GOT3 (cell line): ENCODE measurements around the gene MMS22L.
"Not testable (repeated sequence)": the region's sequence is repeated elsewhere in the genome, so short reads cannot be mapped to it uniquely, and the experiment has no call there.

Source experiments
- DNase-seq: peaks from one replicate; lab custom pipeline; 2025; ENCODE audit warnings: mixed read lengths; lab: John Stamatoyannopoulos, UW

MMS22L gene

DNA sequence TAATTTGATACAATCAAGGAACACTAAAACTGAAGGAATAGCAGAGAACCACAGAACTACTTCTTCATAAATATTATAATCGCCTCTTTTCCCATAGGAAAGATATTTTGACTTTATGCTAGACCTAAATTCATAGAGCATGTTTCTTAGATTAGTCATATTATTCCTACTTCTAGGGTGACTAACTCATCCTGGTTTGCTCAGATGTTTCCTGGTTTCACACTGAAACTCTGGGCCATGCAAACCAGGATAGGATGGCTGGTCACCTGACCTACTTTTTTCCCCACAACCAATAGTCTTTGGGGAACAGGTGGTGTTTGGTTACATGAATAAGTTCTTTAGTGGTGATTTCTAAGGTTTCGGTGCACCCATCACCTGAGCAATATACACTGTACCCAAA lies 42.8 kb downstream of the MMS22L start:
- DNase-seq, result no peak

DNA sequence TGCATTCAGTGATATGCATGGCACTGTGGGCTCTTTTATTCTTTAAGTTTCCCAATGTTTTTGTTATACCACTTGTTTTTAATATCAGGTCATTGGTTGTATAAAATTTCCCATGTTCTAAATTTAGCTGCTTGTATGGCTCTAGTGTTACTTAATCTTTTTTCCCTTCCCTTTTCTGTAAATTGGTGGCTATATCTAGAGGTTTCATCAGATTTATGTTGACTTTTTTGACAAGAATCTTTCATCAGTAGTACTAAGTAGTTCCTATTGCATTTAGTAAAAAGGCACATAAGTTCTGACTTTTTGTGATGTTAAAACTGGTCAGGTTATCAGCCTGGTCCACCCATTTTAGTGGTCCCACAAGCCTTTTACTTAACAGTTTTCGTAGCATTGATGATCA lies 51.1 kb downstream of the MMS22L start:
- no peak for DNase-seq

DNA sequence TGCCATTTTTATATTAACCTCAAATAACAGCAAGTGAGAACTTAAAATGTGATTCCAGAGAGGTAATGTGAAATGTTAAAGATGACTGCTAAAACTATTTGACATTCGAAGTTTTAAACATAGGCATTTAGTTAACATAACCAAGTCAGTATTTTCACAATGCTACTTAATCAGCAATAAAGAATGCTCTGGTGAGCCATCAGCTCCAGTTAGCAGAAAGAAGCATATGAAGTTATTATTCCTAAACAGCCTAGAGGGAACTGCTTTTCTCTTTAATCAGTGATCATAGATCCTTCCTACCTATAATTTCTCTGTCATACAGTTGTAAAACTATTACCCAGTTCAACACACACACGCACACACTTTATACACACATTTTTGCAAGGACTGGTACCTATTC lies 60.1 kb downstream of the MMS22L start:
- DNase-seq, result no peak

DNA sequence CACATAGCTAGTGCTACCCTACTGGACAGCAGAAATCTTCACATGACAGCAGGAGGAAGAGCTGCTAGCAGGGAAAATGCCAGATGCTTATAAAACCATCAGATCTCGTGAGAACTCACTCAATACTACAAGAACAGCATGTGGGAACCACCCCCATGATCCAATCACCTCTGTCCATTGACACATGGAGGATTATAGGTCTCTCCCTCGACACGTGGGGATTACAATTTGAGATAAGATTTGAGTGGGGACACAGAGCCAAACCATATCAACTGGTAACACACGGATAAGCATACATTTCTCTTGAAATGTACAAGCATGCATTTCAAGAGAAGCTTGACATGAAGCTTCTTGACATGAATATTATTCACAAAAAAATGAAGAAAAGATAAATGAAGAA lies 64.1 kb downstream of the MMS22L start:
- no peak for DNase-seq

DNA sequence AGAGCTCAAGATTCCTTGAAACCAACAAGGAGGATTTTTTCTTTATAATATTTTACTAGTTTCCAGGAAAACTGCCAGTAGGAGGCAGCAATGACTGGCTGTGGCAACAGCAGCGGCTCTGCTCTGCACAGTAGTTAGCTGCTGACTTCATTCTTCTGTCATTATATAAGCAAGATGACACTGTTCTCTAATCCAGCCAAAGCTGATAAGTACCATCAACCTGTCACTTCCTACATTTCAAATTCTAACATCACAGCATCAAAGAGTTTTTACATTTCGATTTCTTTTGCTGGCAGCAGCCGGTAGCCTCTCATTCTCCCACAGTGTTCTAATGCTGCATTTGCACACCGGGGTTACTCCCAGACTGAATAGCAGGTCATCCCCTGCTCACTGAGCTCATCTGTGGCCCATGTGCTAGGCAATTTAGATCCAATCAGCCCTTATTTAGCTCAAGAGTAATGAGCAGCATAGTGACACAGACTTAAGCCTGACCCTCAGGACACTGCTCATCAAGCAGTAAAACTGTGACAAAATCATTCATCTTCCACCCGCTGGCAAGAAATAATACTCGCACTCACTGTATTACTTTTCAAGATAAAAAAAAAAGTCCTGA lies 67.8 kb downstream of the MMS22L start:
- no peak for DNase-seq

DNA sequence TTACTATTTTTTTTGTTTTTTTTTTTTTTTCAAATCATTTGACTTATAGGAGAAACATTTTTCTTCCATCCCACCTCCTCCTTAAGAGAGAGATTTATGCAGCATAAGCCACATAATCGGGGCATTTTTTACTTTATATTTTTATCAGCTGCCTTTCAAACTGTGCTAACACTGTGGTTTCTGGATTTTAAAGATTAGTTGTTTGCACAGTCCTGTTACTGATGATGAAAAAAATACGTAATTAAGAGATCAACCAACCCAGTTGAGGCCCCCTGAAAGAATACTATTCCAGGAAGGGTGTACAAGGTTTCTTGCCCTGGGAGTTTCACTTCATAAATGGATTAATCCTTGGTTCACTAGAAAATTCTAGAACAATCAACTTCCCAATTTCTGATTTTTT lies 68.3 kb downstream of the MMS22L start:
- DNase-seq, result no peak

DNA sequence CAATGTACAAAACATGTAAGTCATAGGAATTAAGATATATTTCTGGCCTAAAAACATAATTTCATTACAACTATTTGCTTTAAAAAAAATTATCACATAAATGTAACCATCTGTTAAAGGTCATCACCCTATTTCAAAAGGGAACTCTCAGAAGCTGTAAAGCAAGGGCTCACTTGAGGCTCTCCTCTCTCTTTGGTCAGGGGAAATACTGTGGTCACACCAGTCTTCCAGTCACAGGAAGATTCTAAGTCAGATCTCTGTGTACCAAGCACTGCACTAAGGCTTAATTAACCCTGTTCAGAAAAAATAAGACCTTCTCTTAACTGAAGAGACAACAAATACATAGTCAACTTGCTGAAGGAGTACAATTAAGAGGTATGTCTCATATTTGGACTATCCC lies 75.6 kb downstream of the MMS22L start:
- DNase-seq, result no peak

DNA sequence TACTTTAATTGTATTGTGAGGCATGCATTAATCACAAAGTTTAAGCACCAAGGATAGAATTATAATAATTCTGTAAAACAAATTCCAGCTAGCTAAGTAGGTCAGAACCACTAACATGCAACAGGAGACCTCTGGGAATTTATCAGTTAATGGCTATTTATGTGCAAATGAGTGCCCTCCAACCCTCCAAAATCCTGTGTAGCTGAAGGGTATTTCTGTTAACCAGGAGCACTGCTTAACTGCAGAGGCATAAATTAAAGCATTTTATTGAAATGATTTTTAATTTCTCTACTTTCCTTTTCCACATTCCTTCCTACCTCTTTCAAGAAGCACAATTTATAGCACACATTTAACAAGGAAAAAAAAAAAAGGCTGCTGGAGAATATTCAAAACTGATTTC lies 77.0 kb downstream of the MMS22L start:
- DNase-seq, result no peak

DNA sequence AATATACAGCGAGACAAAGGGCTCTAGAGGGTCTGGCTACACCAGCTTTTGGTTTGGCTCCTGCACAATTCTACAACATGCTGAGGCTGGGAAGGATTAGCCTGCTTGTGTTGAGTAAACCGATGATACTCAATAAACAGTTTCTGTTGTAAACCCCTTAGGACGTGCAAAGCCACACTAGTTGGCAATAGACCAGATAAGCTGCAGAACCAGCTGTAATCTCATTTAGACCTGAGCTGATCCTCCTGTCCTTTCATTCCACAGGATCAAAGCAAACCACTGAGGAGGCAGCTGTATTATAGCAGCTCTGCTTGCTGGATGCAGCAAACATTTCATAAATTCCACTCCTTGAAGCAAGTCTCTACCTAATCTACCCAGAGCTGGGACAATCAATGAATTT lies 79.7 kb downstream of the MMS22L start:
- no peak for DNase-seq

DNA sequence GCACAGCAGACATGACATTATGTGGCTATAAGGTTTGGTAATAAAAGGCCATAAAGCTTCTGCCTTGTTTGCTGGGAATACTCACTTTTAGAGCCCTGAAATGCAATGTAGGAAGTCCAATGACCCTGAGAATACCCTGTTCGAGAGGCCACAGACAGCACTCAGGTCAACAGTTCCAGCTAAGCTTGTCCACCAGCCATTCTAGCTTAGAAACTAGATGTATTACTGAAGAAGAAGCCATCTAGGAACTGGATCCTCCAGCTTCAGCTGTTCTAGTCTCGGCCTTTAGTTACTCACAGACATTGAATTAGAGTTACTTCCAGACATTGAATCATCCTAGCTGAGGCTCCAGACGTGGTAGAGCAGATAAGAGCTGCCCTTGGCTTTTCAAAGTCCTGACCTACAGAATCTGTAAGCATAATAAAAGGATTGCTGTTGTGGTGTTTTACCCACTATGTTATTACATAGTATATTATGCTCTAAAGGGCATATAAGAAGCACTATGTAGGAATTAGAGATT lies 84.9 kb downstream of the MMS22L start:
- DNase-seq, result no peak

DNA sequence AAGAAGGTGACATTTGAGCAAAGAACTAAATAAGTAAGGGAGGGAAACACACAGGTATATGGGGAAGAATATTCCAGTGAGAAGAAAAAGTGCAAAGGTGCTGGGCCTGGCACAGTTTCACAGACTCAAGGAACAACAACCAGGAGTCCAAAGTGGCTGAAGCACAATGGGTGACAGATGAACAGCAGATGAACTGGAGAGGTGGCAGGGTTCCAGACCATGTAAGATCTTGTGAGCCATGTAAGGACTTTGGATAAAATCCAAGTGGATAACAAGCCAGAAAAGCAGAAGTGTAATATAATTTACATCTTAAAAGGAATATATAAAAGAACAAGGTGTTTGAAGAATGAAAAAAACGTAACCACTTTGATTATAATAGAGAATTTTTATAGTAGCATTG lies 87.9 kb downstream of the MMS22L start:
- no peak for DNase-seq

DNA sequence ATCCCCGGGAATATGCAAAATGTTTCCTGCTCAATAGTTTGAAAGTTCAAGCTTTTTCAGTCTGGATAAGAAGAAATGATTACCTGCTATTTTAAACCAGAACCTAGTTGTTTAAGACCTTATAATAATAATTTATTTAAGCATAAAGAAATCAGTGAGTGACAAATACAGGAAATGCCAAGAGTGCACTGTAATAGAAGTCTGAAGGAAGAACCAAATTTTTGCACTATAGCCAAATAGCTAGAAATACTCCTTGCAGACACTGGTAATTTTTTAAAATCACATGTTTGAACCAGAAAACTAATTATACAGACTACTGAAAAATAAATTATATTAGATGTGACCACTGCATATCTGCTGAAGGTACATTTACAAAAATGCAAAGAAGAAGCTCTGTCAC lies 93.2 kb downstream of the MMS22L start:
- no peak for DNase-seq

DNA sequence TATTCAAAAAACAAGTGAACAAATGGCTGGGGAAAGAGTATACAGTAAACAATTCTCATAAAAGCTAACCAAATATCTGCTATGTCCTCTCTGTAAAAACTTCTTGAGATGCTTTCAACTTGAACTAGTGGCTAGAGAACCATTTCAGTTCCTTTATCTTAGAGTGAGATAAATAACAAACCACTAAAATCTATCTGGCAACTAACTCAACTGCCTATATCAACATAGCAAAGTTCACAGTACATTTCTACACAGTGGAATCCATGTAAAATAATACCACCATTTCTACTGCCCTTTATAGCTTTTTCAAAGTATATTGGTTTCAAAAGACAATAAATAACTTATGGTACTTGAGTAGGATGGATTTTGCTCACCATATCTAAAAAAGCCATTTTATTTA lies 95.1 kb downstream of the MMS22L start:
- no peak for DNase-seq

DNA sequence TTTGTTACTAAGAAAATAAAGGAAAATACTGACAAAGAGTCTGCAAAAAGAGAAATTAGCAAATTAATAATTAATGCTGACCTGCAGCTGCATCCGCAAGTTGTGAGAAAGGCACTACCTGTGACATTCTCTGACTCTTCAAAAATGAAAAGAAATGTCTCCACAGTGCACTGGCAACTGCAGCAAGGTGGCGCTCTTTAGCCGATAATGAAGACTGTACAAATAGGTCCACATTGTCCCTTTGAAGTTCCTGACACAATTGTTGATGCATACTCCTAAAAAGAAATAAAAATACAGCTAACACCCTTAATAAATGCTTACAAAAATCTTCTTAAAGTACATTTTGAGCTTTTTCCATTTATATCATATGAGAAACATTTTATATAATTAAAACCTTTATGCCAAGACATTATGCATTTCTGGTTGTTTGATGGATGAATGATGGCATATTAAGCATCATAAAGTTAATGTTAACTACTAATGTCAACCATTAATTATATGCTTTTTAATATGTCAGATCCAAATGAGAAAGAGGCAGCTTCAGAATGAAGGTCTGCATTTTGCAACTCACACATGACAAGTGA lies 96.5 kb downstream of the MMS22L start:
- DNase-seq, result no peak

DNA sequence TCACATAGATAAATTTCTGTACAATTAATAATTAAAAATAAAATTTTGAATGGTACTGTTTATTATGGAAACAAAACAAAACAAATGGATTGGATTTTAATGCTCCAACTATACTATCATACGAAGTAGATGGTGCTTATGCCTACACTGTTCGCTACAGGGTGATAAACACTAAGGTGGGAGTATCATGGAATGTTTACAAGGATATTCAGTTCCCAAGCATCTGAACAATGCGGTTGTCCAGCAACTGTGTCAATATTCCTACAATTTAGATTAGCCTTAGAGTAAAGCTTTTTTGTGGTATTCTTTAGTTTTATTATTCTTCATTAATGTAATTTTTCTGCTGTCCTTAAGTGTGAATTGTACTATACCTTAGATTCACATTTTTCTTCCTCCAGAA lies 105.1 kb downstream of the MMS22L start:
- DNase-seq, result no peak

DNA sequence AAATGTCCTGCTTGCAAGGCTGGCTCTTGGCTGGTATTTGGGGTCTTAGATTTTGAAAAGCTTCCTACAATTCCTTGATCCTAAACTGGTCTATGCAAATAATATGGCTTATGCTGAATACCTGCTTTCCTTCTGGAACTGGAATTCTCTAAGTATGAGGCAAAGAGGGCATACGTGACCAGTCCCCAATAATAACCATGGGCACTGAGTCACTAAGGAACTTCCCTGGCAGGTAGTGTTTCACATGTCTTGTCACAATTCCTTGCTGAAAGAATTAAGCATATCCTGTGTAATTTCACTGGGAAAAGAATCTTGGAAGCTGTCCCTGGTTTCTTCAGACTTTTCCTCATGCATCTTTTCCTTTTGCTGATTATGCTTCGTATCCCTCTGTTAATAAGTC lies 106.5 kb downstream of the MMS22L start:
- no peak for DNase-seq

DNA sequence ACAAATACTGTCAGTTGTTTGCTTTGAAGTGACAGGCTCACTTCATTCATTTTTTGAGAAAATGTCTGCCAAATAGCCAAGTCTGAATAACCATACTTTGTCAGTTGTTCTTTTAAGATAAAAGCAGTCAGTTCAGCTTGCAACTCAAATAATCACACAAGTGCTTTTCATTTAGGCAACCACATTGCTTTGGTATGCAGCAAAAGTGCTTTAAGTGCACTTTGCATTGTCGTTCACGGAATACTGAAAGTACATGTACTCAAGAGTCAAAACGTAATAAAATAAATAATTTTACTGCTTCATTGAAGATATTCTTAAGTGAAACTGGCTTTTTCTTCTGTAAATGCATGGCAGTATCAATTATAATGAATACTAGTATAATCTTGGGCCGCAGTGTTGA lies 107.2 kb downstream of the MMS22L start:
- no peak for DNase-seq

DNA sequence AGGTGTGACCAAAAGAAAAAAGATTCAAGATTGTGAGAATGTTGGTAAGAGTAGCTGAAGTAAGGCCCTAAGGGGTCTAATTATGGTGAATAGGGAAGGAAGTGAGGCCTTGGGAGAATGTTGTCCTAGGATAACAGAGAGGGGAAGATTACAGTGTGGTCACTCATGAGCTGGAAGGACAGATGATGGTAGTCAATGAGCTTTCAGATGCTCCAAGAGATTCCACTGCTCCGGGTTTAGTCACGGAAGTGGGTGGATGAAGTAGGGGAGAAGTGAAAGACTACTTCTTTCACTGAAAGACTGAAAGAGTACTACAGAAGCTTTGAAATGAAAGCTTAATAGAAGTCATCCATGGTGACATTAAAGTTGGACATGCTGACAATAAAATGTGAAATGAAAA lies 108.5 kb downstream of the MMS22L start:
- DNase-seq, result no peak

DNA sequence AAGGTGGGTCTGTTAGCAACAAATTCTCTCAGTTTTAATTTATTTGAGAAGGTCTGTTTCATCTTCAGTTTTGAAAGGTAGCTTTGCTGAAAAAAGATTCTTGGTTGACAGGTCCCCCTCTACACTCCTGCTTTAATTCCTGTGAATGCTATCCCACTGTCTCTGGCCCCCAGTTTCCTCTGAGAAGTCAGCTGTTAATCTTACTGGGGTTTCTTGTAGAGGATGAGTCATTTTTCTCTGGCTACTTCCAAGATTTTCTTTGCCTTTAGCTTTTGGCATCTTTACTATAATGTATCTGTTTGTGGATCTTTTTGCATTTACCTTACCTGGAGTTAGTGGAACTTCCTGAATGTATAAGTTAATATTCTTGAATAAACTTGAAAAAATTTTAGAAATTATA lies 122.7 kb downstream of the MMS22L start:
- DNase-seq, result no peak

DNA sequence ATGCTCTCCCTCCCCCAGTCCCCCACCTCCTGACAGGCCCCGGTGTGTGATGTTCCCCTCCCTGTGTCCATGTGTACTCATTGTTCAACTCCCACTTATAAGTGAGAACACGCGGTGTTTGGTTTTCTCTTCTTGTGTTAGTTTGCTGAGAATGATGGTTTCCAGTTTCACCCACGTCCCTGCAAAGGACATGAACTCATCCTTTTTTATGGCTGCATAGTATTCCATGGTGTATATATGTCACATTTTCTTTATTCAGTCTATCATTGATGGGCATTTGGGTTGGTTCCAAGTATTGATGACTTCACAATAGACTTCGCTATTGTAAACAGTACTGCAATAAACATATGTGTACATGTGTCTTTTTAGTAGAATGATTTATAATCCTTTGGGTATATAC lies 127.6 kb downstream of the MMS22L start:
- not testable (repeated sequence) for DNase-seq

DNA sequence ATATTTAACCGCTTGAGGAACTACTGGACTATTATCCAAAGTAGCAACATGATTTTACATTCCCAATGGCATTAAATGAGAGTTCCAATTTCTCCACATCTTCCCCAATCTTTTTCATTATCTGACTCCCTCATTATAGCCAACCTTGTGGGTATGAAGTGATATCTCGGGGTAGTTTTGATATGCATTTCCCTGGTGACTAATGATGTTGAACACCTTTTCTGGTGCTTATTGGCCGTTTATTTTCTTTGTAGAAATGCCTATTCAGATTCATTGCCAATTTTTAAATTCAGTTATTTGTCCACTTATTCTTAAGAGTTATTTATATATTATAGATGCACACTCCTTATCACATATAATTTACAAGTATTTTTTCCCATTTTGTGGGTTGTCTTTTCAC lies 129.0 kb downstream of the MMS22L start:
- no peak for DNase-seq

DNA sequence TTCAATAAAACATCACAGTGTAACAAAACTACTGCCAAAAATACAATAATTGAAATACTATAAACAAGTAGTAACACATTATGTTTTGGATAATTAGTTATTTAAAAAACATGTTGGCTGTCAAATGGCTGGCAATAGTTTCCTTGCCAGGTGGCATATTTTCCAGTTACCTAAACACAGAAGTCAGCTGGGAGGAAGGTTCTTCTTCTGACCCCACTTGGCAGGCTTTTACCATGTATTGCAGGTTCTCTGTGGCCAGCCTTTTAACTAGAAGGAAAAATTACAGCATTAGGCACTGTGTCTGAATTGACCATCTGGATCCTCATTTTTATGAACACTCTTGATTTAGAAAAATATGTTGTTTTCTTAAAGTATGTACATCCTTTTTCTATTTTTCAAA lies 131.4 kb downstream of the MMS22L start:
- DNase-seq, result no peak

DNA sequence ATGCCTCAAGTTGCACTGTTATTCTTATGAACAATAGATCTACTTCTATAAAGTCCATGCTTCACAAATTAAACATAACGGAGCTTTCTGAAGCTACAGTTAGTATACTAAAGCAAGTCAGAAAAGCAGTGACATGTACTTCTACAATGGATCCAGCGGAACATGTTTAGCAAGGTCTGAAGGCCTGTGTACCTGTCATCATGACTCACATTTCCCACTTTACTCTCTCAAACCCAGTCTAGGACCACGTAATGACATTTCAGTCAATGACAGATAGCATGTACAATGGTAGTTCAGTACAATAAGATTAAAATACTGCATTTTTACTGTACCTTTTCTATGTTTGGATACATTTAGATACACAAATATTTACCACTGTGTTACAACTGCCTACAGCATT lies 132.1 kb downstream of the MMS22L start:
- DNase-seq, result no peak

DNA sequence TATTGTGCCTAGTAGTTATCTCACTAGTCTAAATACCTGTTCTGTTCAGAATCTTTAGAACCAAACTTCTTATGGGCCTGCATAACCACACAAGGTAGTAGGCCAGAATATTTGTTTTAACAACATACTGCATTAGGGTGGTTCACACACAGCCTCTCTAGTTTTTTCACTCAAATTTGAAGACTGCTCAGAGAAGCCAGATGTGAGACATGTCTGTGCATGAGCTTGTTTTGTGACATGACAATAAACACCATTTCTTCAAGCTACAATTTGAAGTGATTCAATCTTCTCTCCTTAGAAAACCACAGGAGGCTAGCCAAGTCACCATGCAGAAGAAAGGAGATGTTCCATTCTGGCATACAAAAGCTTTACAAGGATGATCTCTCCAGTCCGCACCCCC lies 135.6 kb downstream of the MMS22L start:
- no peak for DNase-seq
